GM19468 (cell line): ENCODE results near the gene ITGA1.
A peak's percentile ranks its signal among the peaks of the same experiment; 100 is the strongest.

Source experiments
- ATAC-seq: cut with Tn5 transposase; IDR thresholded peaks from one replicate; pipeline ENCODE4 v1.9.1; 2021; ENCODE audit warnings: mild to moderate bottlenecking, moderate library complexity, moderate number of reproducible peaks; ENCODE audit not compliant: unreplicated experiment; ENCODE audit errors: extremely low read depth

The ITGA1 gene

DNA sequence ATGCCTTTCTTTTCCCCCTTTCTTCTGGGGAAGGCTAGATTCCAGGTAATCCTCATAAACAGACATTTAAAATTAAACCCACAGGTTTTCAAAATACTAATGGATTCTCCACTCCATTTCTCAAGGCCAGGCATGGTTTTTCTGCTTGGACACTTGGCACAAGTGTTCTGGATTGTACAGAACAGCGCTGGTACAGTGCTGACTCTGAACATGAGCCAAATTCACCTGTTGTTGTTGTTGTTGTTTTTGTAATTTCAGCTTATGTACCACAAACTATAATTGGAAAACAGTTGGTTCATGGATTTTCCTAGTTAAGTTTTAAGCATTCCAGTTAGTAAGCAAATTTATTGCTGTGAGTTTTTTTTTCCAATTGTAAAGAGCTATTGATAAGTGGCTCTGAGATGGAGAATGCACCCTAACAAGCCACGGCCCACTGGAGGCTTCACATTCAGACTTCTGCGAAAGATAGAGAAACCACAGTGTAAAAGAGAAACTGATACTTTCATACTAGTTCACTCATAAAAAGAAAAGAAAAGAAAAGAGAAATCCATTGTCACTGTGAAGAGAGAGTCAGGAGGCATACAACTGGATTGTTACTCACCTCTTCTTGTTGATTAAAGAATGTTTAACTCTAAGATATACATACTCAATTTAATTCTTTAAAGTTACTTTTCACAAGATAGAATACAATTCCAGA lies 16.2 kb upstream of the ITGA1 start:
- ATAC-seq: peak; percentile 89

- ATAC-seq: no peak
Observed at GRCh38 chr5:52772668-52773067, 15.0 kb upstream of the ITGA1 start.

DNA sequence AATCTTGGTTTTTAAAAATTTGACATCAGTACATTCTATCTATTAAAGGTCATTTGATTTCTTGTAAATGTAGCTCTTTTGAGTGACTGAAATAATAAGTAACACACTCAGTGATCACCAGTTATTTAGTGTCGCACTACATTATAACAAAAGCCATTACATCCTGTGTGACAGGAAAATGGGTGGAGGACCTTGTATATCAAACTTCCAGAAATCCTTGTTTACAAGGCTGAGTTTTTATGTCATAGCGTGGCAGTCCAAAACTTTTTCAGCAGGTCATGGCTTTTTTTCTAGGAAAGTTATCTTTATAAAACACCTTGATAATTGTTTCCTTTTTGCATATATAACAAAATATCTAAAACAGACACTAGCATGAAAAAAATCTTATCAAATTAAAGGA lies 14.4 kb upstream of the ITGA1 start:
- ATAC-seq: no peak

- no peak for ATAC-seq
Observed at GRCh38 chr5:52774005-52774410, 13.7 kb upstream of the ITGA1 start.

- ATAC-seq: no peak
Observed at GRCh38 chr5:52776116-52776515, 11.6 kb upstream of the ITGA1 start.

- ATAC-seq: no peak
Observed at GRCh38 chr5:52777186-52777585, 10.5 kb upstream of the ITGA1 start.

- ATAC-seq: no peak
Observed at GRCh38 chr5:52778781-52779180, 8.9 kb upstream of the ITGA1 start.

GRCh38 chr5:52779213-52779612 lies 8.5 kb upstream of the ITGA1 start:
- no peak for ATAC-seq

DNA sequence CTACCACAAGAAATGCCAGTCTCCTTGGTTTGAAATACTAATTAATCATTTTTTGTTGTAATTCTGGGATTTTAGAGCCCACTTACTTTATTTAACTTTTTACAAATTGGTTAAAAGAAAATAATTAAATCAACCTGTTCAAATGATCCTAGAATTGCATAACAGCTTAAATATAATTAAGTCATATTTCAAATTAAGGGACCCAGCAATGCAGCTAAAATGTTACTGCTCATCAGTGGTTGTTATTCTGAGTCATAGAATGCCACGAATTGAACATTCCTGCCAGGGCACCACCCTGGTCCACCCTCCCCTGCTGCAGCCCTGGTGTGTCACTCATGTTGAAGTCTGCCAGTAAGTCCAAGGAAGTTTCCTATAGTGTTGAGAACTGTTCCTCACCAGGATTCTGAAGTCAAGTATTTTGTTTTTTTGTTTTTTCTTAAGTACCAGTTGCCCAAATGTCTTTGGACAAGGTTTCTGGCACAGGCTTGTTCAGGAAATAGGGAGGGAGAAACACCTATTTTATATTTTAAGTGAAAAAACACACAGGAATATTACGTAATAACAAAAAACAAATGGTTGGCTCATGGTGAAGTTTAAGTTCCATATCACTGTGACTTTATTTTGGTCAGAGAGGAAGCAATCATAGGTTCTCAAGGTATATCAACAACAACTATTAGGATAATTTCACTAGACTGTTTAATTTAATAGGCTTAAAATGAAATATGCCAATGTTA lies 4.3 kb upstream of the ITGA1 start:
- ATAC-seq: no peak

GRCh38 chr5:52784737-52785136 lies 3.0 kb upstream of the ITGA1 start:
- no peak for ATAC-seq

DNA sequence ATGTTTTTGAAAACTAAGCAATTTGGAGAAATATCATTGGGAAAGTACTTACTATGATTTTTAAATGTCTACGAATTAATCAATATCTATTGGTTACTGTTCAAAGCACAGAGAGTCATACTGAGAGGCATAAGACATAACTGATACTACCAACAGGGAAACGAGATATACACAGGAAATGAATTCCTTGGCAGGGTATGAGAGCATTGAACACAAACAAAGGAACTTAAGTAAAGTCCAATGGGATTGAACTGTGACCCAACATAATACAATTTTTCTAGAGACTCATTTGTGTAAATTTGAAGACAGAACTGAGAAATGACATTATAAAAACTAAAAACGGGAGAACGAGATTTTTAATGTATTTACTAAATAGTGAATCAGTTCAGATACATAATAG lies 1.3 kb upstream of the ITGA1 start:
- ATAC-seq: no peak

DNA sequence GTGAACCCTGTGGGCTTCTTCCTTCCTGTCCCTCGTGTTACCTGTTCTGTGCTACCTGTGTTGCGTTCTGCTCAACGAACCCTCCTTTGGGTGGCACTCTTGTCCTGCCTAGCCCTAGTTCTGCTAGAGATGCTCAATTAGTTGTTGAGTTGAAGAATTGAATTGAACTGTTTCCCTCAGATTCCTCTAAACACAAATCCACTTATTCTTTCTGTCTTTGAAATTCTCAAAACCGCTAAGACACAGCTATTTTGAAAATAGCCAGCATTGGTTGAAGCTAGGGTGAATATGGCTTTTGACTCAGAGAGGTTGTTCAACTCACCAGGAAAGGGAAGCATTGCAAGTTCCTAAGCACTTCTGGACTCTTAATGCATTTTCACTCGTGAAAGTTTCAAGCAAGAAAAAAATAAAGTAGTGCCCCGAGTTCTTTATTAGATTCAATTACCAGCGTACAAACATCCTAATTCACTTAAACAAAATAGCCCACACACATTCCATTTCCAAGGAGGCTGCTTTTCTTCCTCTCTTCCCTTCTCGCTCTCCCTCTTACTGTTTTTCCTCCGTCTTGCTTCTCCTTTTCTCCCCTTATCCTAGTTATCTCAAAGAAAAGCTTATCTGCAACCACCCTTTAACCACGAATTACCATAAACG lies 642 bp upstream of the ITGA1 start:
- no peak for ATAC-seq

DNA sequence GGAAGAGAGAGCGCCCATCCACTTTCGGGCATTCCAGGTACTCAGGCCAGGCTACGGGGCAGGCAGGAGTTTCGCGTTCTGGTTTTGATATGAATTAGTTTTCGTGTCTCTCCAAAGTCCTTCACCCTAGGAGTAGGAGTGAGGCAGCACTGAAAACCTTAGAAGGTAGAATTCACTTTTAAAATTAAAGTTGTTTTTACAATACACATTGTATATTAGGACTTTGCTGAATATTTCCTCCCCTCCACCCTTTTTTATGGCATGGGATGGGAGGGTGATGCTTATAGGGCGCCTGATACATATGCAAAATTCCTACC lies 747 bp downstream of the ITGA1 start:
- ATAC-seq: no peak

- ATAC-seq: no peak
Observed at GRCh38 chr5:52789378-52789777, 1.7 kb downstream of the ITGA1 start.

DNA sequence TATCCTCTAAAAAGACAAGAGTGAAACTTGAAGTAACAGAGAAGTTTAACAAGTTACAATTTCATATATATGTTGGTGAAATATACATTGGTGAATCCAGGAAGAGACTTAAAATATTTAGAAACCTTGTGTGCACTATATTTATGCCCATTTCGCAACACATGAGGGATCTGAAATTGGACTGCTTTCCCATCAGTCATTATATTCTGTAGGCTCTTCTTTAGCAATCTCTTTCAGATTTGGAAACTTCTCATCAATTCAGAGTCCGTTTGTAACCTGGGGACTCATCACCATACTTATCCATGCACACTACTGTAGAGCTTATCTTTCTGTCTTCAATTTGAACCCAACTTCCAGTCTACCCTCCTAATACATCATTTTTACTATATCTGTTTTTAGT lies 2.1 kb downstream of the ITGA1 start:
- ATAC-seq: no peak

DNA sequence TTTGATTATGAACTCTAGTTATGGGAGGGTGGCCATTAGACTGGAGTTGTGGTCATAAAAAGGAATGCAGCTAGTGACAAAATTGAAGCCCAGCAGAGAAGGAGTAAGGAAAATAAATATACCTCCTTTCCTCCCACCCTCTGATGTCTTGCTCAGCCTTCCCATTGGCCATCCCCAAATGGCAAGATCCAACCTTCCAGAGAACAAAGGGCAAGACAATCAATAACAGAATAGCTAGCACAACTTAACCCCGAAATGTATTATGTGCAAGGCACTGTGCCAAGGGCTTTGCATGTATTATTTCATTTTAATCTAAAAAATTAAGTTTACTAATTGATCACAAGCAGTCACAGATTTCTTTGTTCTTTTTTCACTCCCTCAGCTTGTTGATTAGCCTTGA lies 3.6 kb downstream of the ITGA1 start:
- no peak for ATAC-seq

- no peak for ATAC-seq
Observed at GRCh38 chr5:52794519-52794918, 6.8 kb downstream of the ITGA1 start.

GRCh38 chr5:52796031-52796430 lies 8.3 kb downstream of the ITGA1 start:
- ATAC-seq: no peak

DNA sequence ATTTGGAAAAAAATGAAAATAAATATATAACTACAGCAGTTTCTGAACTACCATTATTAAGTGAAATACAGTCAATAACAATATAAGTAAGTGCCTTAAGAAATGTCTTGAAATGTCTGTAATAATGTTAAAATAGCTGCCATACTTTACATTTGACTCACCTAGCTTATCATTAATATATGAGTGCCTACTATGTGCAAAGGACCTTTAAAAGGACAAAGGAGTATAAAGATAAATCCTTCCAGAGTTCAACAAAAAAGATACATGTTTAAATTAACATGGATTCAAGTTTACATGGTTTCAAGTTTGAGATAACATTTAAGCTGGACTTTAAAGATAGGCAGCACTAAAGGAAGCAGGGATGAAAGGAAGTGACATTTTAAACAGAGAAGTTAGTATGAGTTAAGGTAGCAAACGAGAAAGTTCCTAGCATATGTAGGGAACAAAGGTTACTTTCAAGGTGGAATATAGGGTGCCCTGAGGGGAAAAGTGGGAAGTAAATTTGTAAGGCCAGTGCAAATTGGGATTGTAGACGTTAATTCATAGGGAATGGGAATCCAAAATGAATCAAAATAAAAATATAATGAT lies 8.9 kb downstream of the ITGA1 start:
- ATAC-seq: no peak

- no peak for ATAC-seq
Observed at GRCh38 chr5:52798938-52799337, 11.2 kb downstream of the ITGA1 start.

- peak; percentile 1 for ATAC-seq
Observed at GRCh38 chr5:52799358-52799982, 11.8 kb downstream of the ITGA1 start.
